DMS53 treated with DMSO at 0.1 percent for 48 hours (cell line): ENCODE data around the gene CACNA1D.

Experiments
- DNase-seq: peaks from one replicate; lab custom pipeline; 2025; ENCODE audit not compliant: unreplicated experiment; lab: John Stamatoyannopoulos, UW

The CACNA1D gene

GRCh38 chr3:53708001-53708621, 213.7 kb downstream of the CACNA1D start:
- DNase-seq: peak; percentile 33

DNA sequence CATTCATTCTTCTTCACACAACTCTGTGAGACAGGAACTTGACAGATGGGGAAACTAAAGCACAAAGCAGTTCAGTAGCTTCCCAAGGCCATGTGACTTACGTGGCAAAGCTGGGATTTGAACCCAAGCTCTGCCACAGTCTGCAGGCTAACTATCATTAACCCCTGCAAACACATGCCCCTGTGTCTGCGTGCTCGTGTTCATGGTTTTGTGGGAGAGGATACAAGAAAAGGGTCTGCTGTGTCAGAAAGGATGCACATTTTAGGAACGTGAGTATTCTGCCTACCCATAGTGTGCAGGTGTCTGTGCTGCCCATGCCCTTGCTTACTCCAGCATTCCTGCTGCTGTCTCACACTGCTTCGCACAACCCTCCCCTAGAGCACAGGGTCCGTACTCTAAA, 214.8 kb downstream of the CACNA1D start:
- DNase-seq: no peak

- DNase-seq: no peak
Observed at GRCh38 chr3:53709860-53710674, 215.7 kb downstream of the CACNA1D start.

GRCh38 chr3:53711387-53711786, 217.0 kb downstream of the CACNA1D start:
- DNase-seq: no peak

GRCh38 chr3:53712817-53713388, 218.5 kb downstream of the CACNA1D start:
- DNase-seq: no peak

DNA sequence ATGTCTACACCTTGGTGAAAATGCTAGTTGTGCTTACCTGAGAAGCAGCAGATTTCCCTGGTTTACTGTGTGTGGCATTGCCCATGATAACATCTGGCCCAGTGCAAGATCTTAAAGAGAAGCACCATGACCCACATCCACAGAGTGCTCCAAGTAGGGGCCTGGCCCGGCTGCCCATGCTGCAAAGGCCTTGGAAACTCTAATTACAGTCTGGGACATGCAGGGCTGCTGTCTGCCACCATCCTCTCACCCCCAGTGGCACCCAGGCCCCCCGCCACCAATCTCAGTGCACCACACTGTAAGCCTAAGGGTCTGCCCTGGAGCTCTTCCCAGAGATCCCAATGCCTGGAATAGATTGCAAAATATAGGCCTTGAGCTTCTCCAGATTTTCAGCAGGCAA, 219.2 kb downstream of the CACNA1D start:
- DNase-seq: no peak

- no peak for DNase-seq
Observed at GRCh38 chr3:53715815-53716483, 221.5 kb downstream of the CACNA1D start.

- no peak for DNase-seq
Observed at GRCh38 chr3:53716998-53717397, 222.6 kb downstream of the CACNA1D start.

GRCh38 chr3:53718462-53718861, 224.1 kb downstream of the CACNA1D start:
- DNase-seq: no peak

DNA sequence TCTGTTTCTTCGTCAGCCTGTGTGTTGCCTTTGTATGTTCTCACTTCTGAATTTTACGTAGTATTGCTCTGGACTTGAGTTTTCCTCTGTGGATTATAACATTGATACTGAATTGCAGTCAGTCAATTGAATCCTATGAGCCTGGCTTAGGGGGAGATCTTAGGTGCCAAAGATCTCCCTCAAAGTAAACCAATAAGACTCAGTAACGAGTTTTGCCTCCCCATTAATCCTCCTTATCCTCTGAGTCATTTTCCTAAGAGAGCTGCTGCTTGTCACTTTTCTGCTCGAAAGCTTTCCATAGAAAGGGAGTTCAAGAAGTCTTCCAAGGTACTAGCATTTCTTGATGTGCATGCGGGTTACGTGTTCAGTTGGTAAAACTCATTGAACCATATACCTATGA, 225.4 kb downstream of the CACNA1D start:
- DNase-seq: no peak

- DNase-seq: no peak
Observed at GRCh38 chr3:53721187-53722119, 227.0 kb downstream of the CACNA1D start.

DNA sequence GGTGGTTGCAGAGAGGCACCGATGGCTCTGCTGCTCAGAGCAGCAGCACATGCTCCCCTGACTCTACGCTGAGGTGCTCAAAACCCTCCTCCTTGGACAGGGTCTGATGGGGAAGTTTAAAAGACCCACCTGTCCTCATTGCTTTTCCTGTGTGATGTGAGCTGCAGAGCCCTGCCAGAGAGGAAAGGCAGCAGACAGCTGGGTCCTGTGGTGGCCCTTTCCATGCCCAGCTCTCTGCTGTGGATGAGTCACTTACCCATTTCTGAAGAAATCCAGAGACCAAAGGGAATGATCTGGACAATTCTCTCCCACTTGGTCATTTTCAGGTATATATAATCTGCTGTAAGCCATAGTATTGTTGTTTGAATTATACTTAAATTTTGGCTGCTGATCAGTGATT, 230.2 kb downstream of the CACNA1D start:
- no peak for DNase-seq

- no peak for DNase-seq
Observed at GRCh38 chr3:53725387-53725995, 231.1 kb downstream of the CACNA1D start.

DNA sequence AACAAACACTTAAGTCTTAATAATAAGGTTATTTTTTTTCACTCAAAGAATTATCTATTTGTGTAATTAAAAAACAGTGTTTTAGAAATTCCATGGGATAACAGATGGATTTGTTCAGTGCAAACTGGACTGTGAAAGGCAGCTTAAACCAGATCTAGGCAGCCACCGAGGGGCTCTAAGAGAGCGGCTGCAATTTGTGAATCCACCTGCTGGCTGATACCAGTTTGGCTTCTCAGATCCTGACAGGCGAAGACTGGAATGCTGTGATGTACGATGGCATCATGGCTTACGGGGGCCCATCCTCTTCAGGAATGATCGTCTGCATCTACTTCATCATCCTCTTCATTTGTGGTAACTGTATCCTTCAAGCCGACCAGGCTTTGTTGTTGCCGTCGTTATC, 232.2 kb downstream of the CACNA1D start:
- no peak for DNase-seq

DNA sequence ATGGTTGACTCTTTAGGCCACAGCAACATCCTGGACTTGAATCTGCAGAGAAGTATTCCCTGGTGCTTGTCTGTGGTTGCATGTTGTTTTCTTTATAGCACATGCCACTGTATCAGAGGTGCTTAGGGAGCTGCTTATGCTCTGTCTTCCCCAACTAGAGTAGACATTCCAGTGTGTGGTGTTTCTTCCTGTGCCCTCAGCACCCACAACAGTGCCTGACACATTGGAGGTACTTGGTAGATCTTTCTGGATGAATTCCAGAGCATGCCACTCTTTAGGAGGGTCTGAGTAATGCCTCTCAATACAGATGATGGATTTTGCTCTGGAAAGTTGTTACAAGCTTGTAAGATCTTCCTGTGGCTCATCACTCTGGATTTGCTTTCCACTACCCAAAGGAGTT, 234.2 kb downstream of the CACNA1D start:
- no peak for DNase-seq

DNA sequence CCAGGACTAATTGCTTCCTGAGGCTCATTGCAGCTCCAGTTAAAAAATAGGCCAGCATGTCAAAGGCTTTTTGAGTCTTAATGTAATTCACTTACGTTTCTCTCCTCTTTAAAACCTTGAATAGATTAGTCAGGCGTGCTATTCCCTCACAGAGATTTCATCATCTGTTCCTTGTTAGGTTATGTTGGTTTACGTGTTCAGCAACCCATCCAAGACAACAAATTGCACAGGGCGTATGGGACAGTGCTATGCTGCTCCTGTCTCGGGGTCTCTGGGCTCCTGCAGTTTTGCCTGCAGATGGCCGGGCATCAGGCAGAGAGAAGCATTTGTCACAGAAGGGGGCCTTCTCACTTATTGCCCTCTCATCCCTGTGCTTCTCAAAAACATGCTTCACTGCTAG, 234.7 kb downstream of the CACNA1D start:
- DNase-seq: no peak

GRCh38 chr3:53729618-53730017, 235.2 kb downstream of the CACNA1D start:
- DNase-seq: no peak

DNA sequence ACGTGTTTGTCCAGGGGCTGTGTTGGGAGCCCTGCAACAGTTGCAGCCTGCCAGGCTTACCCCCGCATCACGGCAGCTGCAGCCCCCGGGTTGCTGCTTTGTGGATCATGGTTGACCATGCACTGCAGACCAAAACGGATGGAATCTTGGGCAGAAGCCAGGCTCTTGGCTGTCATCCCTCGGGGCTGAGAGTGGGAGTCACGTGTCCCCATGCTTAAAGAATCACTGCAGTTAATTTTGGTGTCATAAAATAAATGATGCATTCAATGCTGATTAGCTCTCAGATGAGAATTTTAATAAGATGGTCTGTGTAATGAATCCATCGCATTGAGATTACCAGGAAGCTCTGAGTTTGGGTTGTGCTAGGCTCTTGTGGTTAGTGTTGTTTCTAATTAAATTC, 236.2 kb downstream of the CACNA1D start:
- DNase-seq: no peak

DNA sequence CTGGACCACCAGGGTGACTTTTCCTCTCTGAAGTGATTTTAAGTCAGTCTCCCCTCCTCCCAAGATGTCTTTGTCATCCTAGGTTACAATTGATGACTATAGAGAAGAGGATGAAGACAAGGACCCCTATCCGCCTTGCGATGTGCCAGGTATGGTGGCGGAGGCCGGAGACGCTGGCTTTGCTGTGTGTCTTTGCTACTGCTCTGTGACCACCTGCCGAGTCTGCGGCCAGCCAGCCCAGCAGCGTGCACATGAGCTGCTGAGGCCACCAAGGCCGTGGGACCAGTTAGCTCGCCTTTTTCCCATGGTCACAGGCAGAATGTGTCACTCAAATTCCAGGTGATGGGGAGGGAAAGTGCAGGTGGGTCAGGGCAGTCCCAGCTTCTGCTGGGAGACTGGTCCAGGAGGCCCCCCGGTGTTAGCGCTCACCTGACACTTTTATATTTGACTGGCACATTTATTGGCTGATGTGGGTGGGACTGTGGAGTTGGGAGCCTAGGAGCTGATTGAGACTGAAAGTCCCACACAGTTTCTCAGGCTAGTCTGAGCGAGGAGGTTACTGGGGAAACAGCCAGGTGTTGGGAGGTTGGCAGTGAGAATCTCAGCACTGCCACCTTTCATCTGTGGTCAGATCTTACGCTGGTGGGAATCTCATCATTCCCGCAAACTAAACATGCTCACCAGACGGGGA, 237.7 kb downstream of the CACNA1D start:
- DNase-seq: no peak

- no peak for DNase-seq
Observed at GRCh38 chr3:53733446-53733845, 239.0 kb downstream of the CACNA1D start.
